NCI-H187 treated with DMSO at 0.1 percent for 48 hours (cell line): Measurements from ENCODE around the gene IRF8.
"Not testable (repeated sequence)": the region's sequence is repeated elsewhere in the genome, so short reads cannot be mapped to it uniquely, and the experiment has no call there.

Experiments
- DNase-seq: peaks from one replicate; lab custom pipeline; 2025; lab: John Stamatoyannopoulos, UW

Gene IRF8

GRCh38 chr16:85935391-85935973 is 36.5 kb downstream of the IRF8 start:
- no peak for DNase-seq

GRCh38 chr16:85935974-85936760 is 37.2 kb downstream of the IRF8 start:
- DNase-seq, result no peak

DNA sequence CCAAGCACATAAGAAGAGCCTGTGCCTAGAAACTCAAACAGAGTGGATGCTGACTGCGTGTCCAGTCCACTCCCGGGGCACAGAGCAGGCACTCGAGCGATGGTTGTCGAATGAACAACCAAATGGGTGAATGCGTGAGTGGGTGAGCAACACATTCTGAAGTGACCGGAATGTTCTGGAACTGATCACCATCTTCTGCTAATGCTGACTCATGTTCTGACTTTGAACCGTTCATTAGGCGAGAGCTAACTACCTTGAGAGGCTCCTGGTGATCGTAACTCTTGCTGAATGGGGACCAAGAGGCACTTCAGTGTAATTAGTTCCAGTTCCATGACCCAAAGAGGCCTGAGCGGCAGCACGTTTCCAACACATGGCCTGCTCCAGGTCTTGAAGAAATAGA is 37.9 kb downstream of the IRF8 start:
- no peak for DNase-seq

- DNase-seq, result no peak
Observed at GRCh38 chr16:85940214-85940613, 41.3 kb downstream of the IRF8 start.

- no peak for DNase-seq
Observed at GRCh38 chr16:85941863-85942644, 43.1 kb downstream of the IRF8 start.

- not testable (repeated sequence) for DNase-seq
Observed at GRCh38 chr16:85942659-85943058, 43.7 kb downstream of the IRF8 start.

DNA sequence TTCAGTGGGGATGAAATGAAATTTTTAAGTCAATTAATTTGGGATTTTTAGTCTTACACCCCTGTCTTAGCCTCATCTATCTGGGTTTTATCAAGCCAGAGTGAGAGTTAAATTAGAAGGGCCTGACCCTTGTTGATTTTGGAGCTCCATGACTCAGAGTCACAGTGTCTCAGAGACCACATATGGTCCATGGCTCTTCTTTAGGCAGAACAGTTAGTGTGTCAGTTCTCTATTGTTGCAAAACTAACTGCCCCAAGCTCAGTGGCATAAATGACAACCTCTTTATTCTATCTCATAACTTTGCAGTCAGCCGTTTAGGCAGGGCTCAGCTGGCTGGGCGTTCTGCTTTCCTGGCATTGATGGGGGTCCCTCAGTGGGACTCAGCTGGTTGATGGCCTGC is 44.7 kb downstream of the IRF8 start:
- DNase-seq, result no peak

DNA sequence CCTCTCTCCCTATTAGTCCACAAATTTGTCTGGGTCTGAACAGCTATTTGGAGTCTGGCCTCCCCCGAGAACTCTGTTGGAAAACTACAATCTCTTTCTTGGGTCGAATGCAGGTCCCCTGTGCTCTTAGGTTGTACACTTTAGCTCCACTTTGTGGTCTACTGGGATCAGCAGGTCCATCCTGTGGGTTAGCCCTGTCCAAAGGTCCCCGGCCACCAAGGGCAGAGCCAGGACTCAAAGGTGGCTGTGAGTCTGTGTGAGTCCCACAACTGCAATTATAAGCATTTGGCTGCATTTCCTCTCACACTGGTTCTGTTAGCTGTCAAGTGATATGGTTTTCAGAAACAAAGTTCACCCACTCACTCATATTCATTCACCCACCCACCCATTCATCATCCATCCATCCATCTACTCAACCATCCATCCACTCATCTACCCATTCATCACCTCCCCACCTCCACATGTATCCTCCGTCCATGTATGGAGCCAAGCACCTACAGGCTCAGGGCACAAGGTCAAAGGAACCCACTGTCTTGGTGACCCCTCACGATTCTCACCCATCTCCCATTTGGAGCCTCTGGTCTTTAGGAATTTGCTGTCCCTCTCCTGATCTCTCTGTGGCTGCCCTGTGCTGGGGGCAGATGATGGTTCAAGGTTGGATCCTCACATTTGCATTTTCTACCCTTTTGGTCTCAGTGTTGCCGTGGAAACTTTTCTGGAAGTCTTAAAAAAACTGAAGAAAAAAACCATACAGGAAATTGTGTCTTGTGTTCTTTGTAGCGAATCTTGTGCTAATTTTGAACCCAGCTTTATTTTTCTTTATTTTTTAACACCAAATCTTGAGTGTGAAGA is 45.8 kb downstream of the IRF8 start:
- DNase-seq, result no peak

- DNase-seq, result no peak
Observed at GRCh38 chr16:85945424-85945751, 46.4 kb downstream of the IRF8 start.

- DNase-seq, result no peak
Observed at GRCh38 chr16:85946541-85947124, 47.7 kb downstream of the IRF8 start.

GRCh38 chr16:85947230-85948137 is 48.5 kb downstream of the IRF8 start:
- no peak for DNase-seq

- DNase-seq, result no peak
Observed at GRCh38 chr16:85948138-85948509, 49.2 kb downstream of the IRF8 start.

- DNase-seq, result no peak
Observed at GRCh38 chr16:85948616-85949265, 49.8 kb downstream of the IRF8 start.

- DNase-seq, result no peak
Observed at GRCh38 chr16:85950136-85950918, 51.4 kb downstream of the IRF8 start.

DNA sequence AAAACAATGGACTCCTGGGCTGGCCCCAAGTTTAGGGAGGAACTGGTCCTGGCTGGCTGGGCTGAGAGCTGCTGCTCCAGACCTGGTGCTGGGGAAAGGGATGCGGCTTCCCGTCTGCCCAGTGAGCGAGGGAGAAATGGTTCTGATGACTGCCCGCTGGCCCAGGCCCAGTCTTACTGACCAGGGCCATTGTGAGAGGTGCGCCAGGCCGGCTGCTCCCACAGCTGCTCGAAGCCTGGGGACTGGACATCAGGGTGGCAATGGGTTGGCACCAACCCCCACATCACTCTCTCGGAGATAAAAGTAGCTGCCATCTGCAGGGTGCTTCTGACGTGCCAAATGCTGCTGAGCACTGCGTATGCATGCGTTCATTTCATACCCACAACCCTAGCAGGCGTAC is 53.2 kb downstream of the IRF8 start:
- no peak for DNase-seq

- no peak for DNase-seq
Observed at GRCh38 chr16:85952811-85953210, 53.8 kb downstream of the IRF8 start.

DNA sequence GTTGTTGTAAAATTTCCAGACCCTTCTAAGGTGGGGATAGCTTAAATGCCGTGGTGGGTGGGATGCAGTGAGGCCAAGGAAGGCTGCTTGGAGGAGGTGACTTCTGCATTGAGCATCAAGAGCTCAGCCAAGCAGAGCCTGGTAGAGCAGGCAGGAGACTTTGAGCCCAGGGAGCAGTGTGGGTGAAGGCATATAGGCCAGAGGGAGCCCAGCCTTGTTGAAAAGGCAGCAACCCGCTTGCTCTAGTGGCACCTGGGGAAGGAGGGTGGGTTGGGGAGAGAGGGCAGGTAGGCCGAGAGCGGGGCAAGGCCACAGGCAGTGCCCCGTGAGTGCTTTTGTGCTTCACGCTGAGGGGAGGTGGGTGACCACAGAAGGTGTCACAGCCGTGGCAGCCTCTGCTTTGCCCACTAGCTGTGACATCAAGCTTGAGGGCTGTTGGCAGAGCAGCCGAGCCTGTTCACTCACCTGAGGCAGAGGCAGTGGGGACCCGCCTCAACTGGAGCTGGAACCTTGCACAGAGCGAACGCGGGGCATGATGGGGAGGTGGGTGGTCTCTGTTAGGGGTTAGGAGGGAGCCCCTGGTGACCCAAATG is 56.1 kb downstream of the IRF8 start:
- DNase-seq, result no peak

GRCh38 chr16:85955566-85955965 is 56.6 kb downstream of the IRF8 start:
- no peak for DNase-seq

- DNase-seq, result no peak
Observed at GRCh38 chr16:85956426-85956825, 57.5 kb downstream of the IRF8 start.
